Endodermal cell (in vitro differentiated cells): ENCODE measurements around the gene HSPA6. TPM values are rescaled to one million over a fixed set of nuclear protein-coding genes. Genes with fewer than 3 reads are reported as not detected.
A peak's percentile ranks its signal among the peaks of the same experiment; 100 is the strongest.
"Not testable (repeated sequence)": the region's sequence is repeated elsewhere in the genome, so short reads cannot be mapped to it uniquely, and the experiment has no call there.

Experiments
- DNase-seq: peaks from one replicate; pipeline ENCODE4 v3.0.0-alpha.2; 2017
- H3K27ac ChIP-seq: 2 replicates; pipeline ENCODE4 v1.5.1; 2013; ENCODE audit warnings: mild to moderate bottlenecking, low read depth, low read length, moderate library complexity
- H3K27me3 ChIP-seq: 2 replicates; pipeline ENCODE4 v1.6.1; 2013; ENCODE audit warnings: mild to moderate bottlenecking, low read length, moderate library complexity; ENCODE audit not compliant: insufficient read depth, control insufficient read depth, poor library complexity, severe bottlenecking
- H3K36me3 ChIP-seq: 2 replicates; pipeline ENCODE4 v1.7.0; 2013; ENCODE audit warnings: mild to moderate bottlenecking, low read length, moderate library complexity; ENCODE audit not compliant: control insufficient read depth, insufficient read depth
- H3K4me1 ChIP-seq: one replicate; pipeline ENCODE4 v1.7.0; 2013; ENCODE audit warnings: low read length; ENCODE audit not compliant: control insufficient read depth, insufficient read depth
- H3K4me3 ChIP-seq: 2 replicates; pipeline ENCODE4 v1.5.1; 2013; ENCODE audit warnings: mild to moderate bottlenecking, low read length, moderate library complexity
- H3K9ac ChIP-seq: 2 replicates; pipeline ENCODE4 v1.6.1; 2013; ENCODE audit warnings: mild to moderate bottlenecking, low read length, moderate library complexity; ENCODE audit not compliant: poor library complexity, severe bottlenecking; ENCODE audit errors: extremely low read depth
- H3K9me3 ChIP-seq: 2 replicates; pipeline ENCODE4 v1.6.1; 2013; ENCODE audit warnings: mild to moderate bottlenecking, low read length, moderate library complexity; ENCODE audit not compliant: control insufficient read depth
- H3K27ac Mint-ChIP-seq: 2 replicates; pipeline ENCODE4 v1.8.0; 2020; ENCODE audit warnings: mixed read lengths
- H3K27me3 Mint-ChIP-seq: 2 replicates; pipeline ENCODE4 v1.8.0; 2021; ENCODE audit warnings: mild to moderate bottlenecking, mixed read lengths; ENCODE audit not compliant: insufficient read depth
- H3K36me3 Mint-ChIP-seq: 2 replicates; pipeline ENCODE4 v1.8.0; 2020; ENCODE audit warnings: low read depth, mixed read lengths
- H3K4me1 Mint-ChIP-seq: 2 replicates; pipeline ENCODE4 v1.8.0; 2020; ENCODE audit warnings: mixed read lengths
- H3K4me3 Mint-ChIP-seq: 2 replicates; pipeline ENCODE4 v1.8.0; 2020; ENCODE audit warnings: mild to moderate bottlenecking, moderate library complexity, mixed read lengths
- H3K9me3 Mint-ChIP-seq: 2 replicates; pipeline ENCODE4 v1.8.0; 2020; ENCODE audit warnings: mild to moderate bottlenecking, mixed read lengths
- CTCF ChIP-seq: fragments of 200-600 bp; sonication (generic); conservative IDR thresholded peaks from 2 replicates; pipeline ENCODE4 v1.5.0; 2021; ENCODE audit warnings: antibody characterized with exemption, mild to moderate bottlenecking
- WGBS, 2 experiments: methylation state at CpG; one replicate each; pipeline versions ENCODE4 v1.1.5 to v1.1.7; 2013; ENCODE audit warnings: missing lambda C conversion rate in 2 of 2, mixed read lengths in 1 of 2; ENCODE audit not compliant: insufficient coverage in 1 of 2, insufficient read length in 1 of 2; 5-methylcytosine and 5-hydroxymethylcytosine counted together
- total RNA-seq, 2 donors: library from RNA; stranded (reverse); fragmentation: NEBNext Ultra II Directional in 1 of 2; extraction: Animal tissue kit (Norgen Biotek cat#: 25700) in 1 of 2; gene quantifications; 2 replicates in 1 of 2; 3 replicates in 1 of 2; pipeline ENCODE4 v1.2.1, GENCODE V29; 2021

Gene HSPA6
- total RNA-seq, 2 donors from 2014 or later: not detected

DNA sequence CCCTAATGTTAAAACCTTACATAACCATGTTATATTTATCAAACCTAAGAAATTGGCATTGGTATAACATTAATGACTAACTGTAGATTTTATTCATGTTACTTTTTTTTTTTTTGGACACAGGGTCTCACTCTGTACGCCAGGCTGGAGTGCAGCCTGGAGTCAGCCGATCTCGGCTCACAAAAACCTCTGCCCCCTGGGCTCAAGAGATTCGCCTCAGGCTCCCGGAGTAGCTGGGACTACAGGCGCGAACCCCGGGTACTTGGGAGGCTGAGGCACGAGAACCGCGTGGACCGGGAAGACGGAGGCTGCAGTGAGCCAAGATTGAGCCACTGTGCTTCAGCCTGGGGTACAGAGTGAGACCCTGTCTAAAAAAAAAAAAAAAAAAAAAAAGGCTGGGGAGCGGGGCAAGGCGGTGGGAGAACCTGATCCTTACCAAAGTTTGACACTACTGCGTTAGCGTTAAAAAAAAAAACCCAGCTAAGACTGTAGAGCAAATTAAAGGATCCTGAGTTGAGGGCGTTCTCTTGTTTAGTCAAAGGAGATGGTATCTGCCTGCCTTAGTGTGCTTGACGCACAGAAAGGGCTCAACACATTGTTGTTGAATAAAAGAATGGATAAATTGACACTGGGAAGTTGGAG is 5.2 kb downstream of the HSPA6 start:
- Histone ChIP-seq H3K27me3 (peaks cover 35% of the 10 kb centered on the region), H3K4me3 (peak overlapping the region; percentile 92)
- not testable (repeated sequence) for H3K27ac ChIP-seq, H3K36me3 ChIP-seq, H3K9ac ChIP-seq, H3K9me3 ChIP-seq, H3K36me3 Mint-ChIP-seq, H3K4me1 ChIP-seq, DNase-seq, H3K27ac Mint-ChIP-seq, H3K9me3 Mint-ChIP-seq
- 13 to 19% methylated on average over 3 to 19 of the region's 19 CpGs for WGBS, 2 experiments
- H3K4me3 Mint-ChIP-seq: peak overlapping the region; percentile 89
- H3K4me1 Mint-ChIP-seq: peaks cover 12% of the 10 kb centered on the region
- peaks cover 61% of the 10 kb centered on the region for H3K27me3 Mint-ChIP-seq

DNA sequence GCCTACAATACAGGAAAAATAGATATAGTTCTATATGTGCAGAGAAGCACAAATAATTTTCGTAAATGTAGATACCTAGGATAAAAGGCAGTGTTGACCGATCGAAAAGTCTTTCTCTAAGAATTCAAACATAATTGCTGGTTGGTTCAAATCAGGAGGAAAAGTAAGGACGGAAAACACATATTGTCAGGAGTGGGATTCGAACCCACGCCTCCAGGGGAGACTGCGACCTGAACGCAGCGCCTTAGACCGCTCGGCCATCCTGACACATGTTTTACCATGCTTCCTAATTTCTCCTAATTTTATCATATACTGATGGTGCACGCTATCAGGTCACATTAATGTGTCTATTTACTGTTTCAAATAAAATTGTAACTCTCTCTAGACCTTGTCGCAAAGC is 5.8 kb downstream of the HSPA6 start:
- peak; percentile 83 for DNase-seq
- not testable (repeated sequence) for H3K9me3 Mint-ChIP-seq, H3K9me3 ChIP-seq, H3K27ac ChIP-seq, H3K9ac ChIP-seq, H3K27ac Mint-ChIP-seq, H3K36me3 ChIP-seq, H3K36me3 Mint-ChIP-seq, H3K4me1 ChIP-seq
- Mint-ChIP-seq H3K4me3 (peak overlapping the region; percentile 89), H3K4me1 (peaks cover 12% of the 10 kb centered on the region), H3K27me3 (peaks cover 57% of the 10 kb centered on the region)
- peaks cover 31% of the 10 kb centered on the region for H3K27me3 ChIP-seq
- WGBS, 2 experiments: 0% methylated on average over 11 of the region's 13 CpGs; no CpG with 5 or more reads in 1 of the 2 experiments
- H3K4me3 ChIP-seq: peak overlapping the region; percentile 92

DNA sequence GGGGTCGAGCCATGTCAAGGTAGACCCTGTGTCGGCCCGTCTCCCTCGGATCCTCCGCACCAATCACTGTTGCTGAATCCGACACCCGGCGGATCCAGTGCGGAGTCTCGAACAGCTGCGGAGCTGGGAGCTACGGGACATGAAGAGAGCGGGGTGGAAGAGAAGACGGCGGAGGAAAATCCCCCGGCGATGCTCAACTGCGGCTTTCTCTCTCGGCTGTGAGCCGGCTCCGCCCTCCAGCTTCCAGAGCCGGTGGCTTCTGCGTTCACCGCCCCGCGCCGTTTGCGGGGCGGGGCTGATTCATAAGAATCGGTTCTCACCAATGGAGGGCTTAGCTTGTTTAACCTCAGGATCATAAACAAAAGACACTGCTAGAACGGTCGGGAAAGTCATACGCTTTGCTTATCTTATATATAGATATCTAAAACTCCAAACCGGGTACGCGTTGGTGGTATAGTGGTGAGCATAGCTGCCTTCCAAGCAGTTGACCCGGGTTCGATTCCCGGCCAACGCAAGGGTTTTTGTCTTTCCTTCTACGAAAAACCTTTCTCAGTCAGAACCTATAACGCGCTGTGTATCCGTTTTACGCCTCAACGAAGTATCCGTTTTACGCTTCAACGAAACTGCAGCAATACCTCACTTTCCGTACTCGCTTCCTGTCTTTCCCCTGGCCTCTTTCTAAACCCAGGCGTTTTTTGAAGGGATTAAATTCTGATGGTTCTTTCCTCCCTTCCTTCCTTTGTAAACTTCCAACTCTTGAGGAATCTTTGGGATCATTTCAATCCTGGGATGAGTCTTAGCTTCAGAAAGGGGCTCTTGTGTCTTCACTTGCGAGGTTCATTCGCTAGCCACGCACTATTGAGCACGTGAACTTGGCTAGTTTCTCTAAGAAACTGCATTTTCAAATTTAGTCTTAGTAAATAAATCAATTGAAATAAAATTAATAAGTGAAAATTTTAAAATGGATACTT is 6.6 kb downstream of the HSPA6 start:
- peak overlapping the region; percentile 89 for H3K4me3 Mint-ChIP-seq
- not testable (repeated sequence) for H3K9me3 Mint-ChIP-seq, H3K9me3 ChIP-seq, H3K36me3 Mint-ChIP-seq, H3K4me1 ChIP-seq, H3K36me3 ChIP-seq
- Histone ChIP-seq H3K27ac (peak overlapping the region; percentile 57), H3K27me3 (peaks cover 24% of the 10 kb centered on the region), H3K9ac (peak overlapping the region; percentile 34), H3K4me3 (peak overlapping the region; percentile 92)
- DNase-seq: peak; percentile 95
- WGBS, 2 experiments: 0 to 1% methylated on average over 25 to 51 of the region's 56 CpGs
- H3K27me3 Mint-ChIP-seq: peaks cover 49% of the 10 kb centered on the region
- peaks cover 12% of the 10 kb centered on the region for H3K4me1 Mint-ChIP-seq
- peak overlapping the region; percentile 72 for H3K27ac Mint-ChIP-seq

DNA sequence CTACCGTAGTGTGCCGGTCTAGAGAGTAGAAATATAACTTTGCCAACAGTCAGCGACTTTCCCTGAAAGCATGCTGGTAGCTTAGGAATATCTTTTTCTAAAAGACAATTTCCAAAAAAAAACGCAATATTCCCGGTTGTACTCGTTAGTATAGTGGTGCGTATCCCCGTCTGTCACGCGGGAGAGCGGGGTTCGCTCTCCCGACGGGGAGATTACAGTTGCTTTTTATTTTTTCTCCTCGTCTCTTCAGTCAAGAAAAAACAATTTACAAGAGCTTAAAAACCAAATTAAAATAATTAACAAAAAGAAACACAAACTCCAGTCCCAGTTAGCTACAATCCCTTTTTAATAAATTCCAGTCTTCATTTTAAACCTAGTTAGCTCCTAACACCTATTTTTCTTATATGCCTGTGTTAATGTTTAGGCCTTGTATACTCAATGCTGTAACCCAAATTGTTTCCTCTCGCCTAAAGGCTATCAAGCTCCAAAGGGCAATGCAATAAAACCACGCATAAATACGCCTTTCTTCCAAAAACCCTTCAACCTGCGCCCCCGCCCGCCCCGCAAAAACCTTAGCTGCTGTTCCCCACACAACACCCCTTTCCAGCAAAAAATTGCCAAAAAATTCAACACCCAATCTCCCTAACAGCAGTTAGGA is 7.8 kb downstream of the HSPA6 start:
- H3K27me3 Mint-ChIP-seq: peaks cover 41% of the 10 kb centered on the region
- Histone ChIP-seq H3K4me1 (no peaks in the 10 kb centered on the region), H3K4me3 (peak overlapping the region; percentile 92), H3K9me3 (no peaks in the 10 kb centered on the region), H3K36me3 (no peaks in the 10 kb centered on the region), H3K27ac (no peak overlapping the region), H3K27me3 (peaks cover 12% of the 10 kb centered on the region), H3K9ac (peak overlapping the region; percentile 34)
- H3K4me3 Mint-ChIP-seq: peak overlapping the region; percentile 89
- H3K36me3 Mint-ChIP-seq: no peaks in the 10 kb centered on the region
- H3K4me1 Mint-ChIP-seq: peaks cover 12% of the 10 kb centered on the region
- H3K9me3 Mint-ChIP-seq: peaks cover 7% of the 10 kb centered on the region
- TF ChIP-seq CTCF: no peak
- no peak overlapping the region for H3K27ac Mint-ChIP-seq
- no peak for DNase-seq
- 67 to 78% methylated on average over 18 to 22 of the region's 22 CpGs for WGBS, 2 experiments

GRCh38 chr1:161532644-161533567 is 8.6 kb downstream of the HSPA6 start:
- H3K4me1 Mint-ChIP-seq: peaks cover 12% of the 10 kb centered on the region
- not testable (repeated sequence) for H3K36me3 ChIP-seq, H3K9me3 ChIP-seq, H3K36me3 Mint-ChIP-seq, H3K4me1 ChIP-seq, H3K4me3 ChIP-seq, H3K9ac ChIP-seq, H3K27ac Mint-ChIP-seq
- 45 to 56% methylated on average over 3 to 14 of the region's 16 CpGs for WGBS, 2 experiments
- peak overlapping the region; percentile 89 for H3K4me3 Mint-ChIP-seq
- peaks cover 12% of the 10 kb centered on the region for H3K27me3 ChIP-seq
- H3K27ac ChIP-seq: peak overlapping the region; percentile 56
- H3K27me3 Mint-ChIP-seq: peaks cover 36% of the 10 kb centered on the region
- peak; percentile 68 for DNase-seq
- H3K9me3 Mint-ChIP-seq: peaks cover 12% of the 10 kb centered on the region
